Calu3 (cell line): ENCODE data around the gene RANBP6. TPM values are rescaled to one million over a fixed set of nuclear protein-coding genes. Genes with fewer than 3 reads are reported as not detected.

ENCODE experiments used
- BruUV-seq: library from RNA; stranded (reverse); fragments of 400-500 nt; replicated peaks from 2 replicates; lab custom pipeline; 2021; lab: Mats Ljungman, UMichigan
- CTCF ChIA-PET: fragments of 300-600 bp; sonication (Branson Sonifier 250); formaldehyde crosslinking; loops from one replicate; lab custom pipeline; 2022; ENCODE audit warnings: antibody characterized with exemption; lab: Charles Lee
- DNase-seq: peaks from one replicate; pipeline ENCODE4 v3.0.0; 2022
- H3K27ac Mint-ChIP-seq: one replicate; pipeline ENCODE4 v1.8.0; 2022; ENCODE audit warnings: mixed read lengths; ENCODE audit not compliant: unreplicated experiment
- H3K27me3 Mint-ChIP-seq: one replicate; pipeline ENCODE4 v1.8.0; 2022; ENCODE audit warnings: mixed read lengths; ENCODE audit not compliant: unreplicated experiment
- H3K36me3 Mint-ChIP-seq: one replicate; pipeline ENCODE4 v1.8.0; 2022; ENCODE audit warnings: mild to moderate bottlenecking, moderate library complexity, mixed read lengths; ENCODE audit not compliant: insufficient read depth, unreplicated experiment
- H3K4me1 Mint-ChIP-seq: one replicate; pipeline ENCODE4 v1.8.0; 2022; ENCODE audit warnings: mild to moderate bottlenecking, low read depth, mixed read lengths; ENCODE audit not compliant: unreplicated experiment
- H3K4me3 Mint-ChIP-seq: one replicate; pipeline ENCODE4 v1.8.0; 2022; ENCODE audit warnings: mild to moderate bottlenecking, low read depth, moderate library complexity, mixed read lengths; ENCODE audit not compliant: unreplicated experiment
- H3K9me3 Mint-ChIP-seq: one replicate; pipeline ENCODE4 v1.8.0; 2022; ENCODE audit warnings: low read depth, mixed read lengths; ENCODE audit not compliant: unreplicated experiment
- intact Hi-C: fragments of 100-400 bp; cut with micrococcal nuclease; formaldehyde crosslinking; loops from one replicate; pipeline ENCODE4 v1.10.0; 2022; ENCODE audit not compliant: unreplicated experiment
- total RNA-seq: library from RNA; stranded (reverse); gene quantifications from 2 replicates; pipeline ENCODE4 v1.2.3, GENCODE V29; 2022
- TF ChIP-seq, protein P1 (sequence below): fragments of 200-600 bp; IDR thresholded peaks from one replicate; pipeline ENCODE4 v1.8.0; 2022; ENCODE audit warnings: antibody characterized with exemption; ENCODE audit not compliant: unreplicated experiment

Gene RANBP6
- total RNA-seq, 1 experiment from 2014 or later, result 16.1 TPM

DNA sequence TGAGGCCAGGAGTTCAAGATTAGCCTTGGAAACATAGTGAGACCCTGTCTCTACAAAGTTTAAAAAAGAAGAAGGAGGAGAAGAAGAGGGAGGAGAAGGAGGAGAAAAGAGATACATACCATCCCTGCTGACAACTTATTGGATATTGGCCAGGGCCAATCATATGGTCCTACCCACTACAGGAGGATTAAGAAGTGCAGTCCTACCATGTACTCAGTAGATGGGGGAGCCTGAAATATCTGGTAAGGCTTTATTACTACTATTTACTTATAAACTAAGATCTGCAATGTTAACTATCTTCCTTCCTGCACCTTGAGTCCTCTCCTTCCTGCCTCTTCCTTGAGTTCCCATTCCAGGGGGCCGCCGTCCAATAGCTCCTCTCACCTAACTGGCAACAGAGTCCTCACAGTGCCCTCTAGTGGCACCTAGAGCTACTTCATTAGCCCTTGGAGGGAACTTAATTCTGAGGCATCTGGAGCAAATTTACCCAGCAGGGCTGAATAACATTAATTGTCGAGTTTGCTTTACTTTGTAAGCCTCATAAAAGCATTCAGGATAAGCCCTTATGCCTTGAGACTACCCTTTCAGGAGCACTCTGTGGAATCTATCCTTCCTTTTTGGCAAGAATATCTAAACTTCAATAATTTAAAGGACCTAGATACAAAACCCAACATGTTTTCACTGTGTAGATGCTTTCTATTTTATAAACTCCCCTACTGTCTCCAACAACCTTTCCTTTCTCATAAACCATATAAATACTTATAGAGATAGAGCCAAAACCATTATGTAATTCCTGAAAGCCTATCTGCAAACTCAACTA lies 39.1 kb upstream of the RANBP6 start:
- intact Hi-C loops, result loop anchor here (1.0 to 5.0 kb wide), 4 partner anchors 98 to 252 kb away; no protein-coding TSS in a partner anchor
- no peak overlapping the region for H3K27ac Mint-ChIP-seq
- H3K4me3 Mint-ChIP-seq, result no peak overlapping the region
- H3K9me3 Mint-ChIP-seq, result no peaks in the 10 kb centered on the region
- no peaks in the 10 kb centered on the region for H3K36me3 Mint-ChIP-seq
- CTCF ChIA-PET, result interaction anchor here (0.6 to 2.1 kb wide), 14 partner anchors 8 to 303 kb away, joined by 3 to 43 read pairs (median 4); partner anchors contain the start of gene RANBP6
- BruUV-seq, result no TSS peak
- H3K4me1 Mint-ChIP-seq, result peaks cover 8% of the 10 kb centered on the region
- H3K27me3 Mint-ChIP-seq, result no peaks in the 10 kb centered on the region
- TF ChIP-seq, protein P1, sequence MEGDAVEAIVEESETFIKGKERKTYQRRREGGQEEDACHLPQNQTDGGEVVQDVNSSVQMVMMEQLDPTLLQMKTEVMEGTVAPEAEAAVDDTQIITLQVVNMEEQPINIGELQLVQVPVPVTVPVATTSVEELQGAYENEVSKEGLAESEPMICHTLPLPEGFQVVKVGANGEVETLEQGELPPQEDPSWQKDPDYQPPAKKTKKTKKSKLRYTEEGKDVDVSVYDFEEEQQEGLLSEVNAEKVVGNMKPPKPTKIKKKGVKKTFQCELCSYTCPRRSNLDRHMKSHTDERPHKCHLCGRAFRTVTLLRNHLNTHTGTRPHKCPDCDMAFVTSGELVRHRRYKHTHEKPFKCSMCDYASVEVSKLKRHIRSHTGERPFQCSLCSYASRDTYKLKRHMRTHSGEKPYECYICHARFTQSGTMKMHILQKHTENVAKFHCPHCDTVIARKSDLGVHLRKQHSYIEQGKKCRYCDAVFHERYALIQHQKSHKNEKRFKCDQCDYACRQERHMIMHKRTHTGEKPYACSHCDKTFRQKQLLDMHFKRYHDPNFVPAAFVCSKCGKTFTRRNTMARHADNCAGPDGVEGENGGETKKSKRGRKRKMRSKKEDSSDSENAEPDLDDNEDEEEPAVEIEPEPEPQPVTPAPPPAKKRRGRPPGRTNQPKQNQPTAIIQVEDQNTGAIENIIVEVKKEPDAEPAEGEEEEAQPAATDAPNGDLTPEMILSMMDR, result peak; percentile 45
- peak; percentile 60 for DNase-seq

DNA sequence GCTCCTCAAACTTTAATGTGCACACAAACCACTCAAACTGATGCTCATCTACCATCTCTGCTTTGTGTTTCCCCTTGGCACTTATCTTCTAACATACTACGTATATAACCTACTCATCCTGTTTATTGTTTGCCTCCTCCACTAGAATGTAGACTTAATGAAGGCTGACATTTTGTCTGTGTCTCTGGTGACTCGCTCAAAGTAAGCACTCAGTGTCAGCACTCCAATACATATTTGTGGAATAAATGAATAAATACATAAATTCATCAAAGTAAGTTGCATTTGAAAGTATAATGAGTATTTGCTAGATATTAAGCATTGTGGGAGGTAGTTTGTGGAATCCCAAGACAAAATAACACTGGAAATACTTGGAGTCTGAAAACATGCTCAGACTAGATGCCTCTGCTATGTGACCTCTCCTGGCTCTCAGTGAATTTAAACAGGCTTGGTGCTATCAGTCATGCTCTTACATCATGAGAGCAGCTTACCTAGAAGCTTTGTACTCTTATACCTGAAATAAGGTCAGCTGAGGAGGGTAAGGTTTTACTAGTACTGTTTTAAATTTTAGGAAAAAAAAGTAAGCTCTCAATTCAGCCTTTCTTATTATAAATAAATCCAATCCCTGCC lies 37.0 kb upstream of the RANBP6 start:
- intact Hi-C loops, result loop anchor here (5.0 kb wide), 1 partner anchor 250 kb away; no protein-coding TSS in a partner anchor
- H3K36me3 Mint-ChIP-seq, result no peaks in the 10 kb centered on the region
- H3K4me1 Mint-ChIP-seq, result peaks cover 8% of the 10 kb centered on the region

DNA sequence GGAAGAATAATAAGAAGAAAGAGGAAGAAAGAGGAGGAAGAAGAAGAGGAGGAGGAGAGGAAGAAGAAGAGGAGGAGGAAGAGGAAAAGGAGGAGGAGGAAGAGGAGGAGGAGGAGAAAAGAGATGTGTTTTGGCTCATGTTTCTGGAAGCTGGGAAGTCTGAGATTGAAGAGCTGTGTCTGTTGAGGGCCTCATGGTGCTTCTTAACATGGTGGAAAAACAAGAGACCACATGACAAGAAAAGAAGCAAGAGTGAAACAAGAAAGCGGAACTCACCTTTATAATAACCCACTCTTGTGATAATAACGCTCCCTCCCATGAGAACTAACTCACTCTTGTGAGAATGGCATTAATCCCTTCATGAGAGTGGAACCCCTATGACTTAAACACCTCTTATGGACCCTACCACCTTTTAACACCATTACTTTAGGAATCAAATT lies 36.1 kb upstream of the RANBP6 start:
- no peak overlapping the region for H3K27ac Mint-ChIP-seq
- intact Hi-C loops, result loop anchor here (5.0 kb wide), 1 partner anchor 249 kb away; no protein-coding TSS in a partner anchor
- TF ChIP-seq, protein P1, result no peak
- H3K4me3 Mint-ChIP-seq, result no peak overlapping the region
- DNase-seq, result no peak
- CTCF ChIA-PET, result no interaction called here
- H3K4me1 Mint-ChIP-seq, result peaks cover 8% of the 10 kb centered on the region
- H3K9me3 Mint-ChIP-seq, result no peaks in the 10 kb centered on the region
- no TSS peak for BruUV-seq
- no peaks in the 10 kb centered on the region for H3K36me3 Mint-ChIP-seq
- H3K27me3 Mint-ChIP-seq, result no peaks in the 10 kb centered on the region

More for the DNA sequence above, 37.0 kb upstream of the RANBP6 start:
- TF ChIP-seq, protein P1, result no peak
- CTCF ChIA-PET, result no interaction called here
- H3K4me3 Mint-ChIP-seq, result no peak overlapping the region
- H3K27me3 Mint-ChIP-seq, result no peaks in the 10 kb centered on the region
- no TSS peak for BruUV-seq
- no peak for DNase-seq
- no peak overlapping the region for H3K27ac Mint-ChIP-seq
- H3K9me3 Mint-ChIP-seq, result no peaks in the 10 kb centered on the region

DNA sequence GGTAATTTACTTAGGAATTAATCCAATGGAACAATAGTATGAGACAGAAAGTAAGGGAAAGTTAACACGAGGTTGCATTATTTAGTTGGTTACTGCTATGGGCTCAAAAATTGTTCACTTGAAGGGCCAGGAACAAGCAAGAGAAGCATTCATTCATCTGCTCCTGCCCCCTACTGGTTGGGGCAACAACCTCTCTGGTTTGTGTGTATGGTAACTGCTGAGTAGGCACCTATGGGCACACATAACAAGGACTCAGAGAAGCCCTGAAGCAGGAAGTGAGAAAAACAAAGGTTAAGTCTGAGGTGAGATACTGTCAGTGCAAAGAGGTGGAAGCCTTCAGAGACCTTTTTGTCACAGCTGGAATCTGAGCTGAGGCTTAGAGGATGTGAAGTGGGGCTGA lies 34.4 kb upstream of the RANBP6 start:
- H3K27me3 Mint-ChIP-seq, result no peaks in the 10 kb centered on the region
- H3K4me3 Mint-ChIP-seq, result no peak overlapping the region
- CTCF ChIA-PET, result no interaction called here
- TF ChIP-seq, protein P1, result peak; percentile 22
- DNase-seq, result peak; percentile 42
- intact Hi-C loops, result loop anchor here (5.0 kb wide), 1 partner anchor 247 kb away; no protein-coding TSS in a partner anchor
- H3K36me3 Mint-ChIP-seq, result no peaks in the 10 kb centered on the region
- no peaks in the 10 kb centered on the region for H3K4me1 Mint-ChIP-seq
- H3K9me3 Mint-ChIP-seq, result no peaks in the 10 kb centered on the region
- H3K27ac Mint-ChIP-seq, result no peak overlapping the region
- no TSS peak for BruUV-seq
